Measurements from ENCODE around the gene POU6F2.
"Not testable (repeated sequence)": the region's sequence is repeated elsewhere in the genome, so short reads cannot be mapped to it uniquely, and the experiment has no call there.

Gene POU6F2

DNA sequence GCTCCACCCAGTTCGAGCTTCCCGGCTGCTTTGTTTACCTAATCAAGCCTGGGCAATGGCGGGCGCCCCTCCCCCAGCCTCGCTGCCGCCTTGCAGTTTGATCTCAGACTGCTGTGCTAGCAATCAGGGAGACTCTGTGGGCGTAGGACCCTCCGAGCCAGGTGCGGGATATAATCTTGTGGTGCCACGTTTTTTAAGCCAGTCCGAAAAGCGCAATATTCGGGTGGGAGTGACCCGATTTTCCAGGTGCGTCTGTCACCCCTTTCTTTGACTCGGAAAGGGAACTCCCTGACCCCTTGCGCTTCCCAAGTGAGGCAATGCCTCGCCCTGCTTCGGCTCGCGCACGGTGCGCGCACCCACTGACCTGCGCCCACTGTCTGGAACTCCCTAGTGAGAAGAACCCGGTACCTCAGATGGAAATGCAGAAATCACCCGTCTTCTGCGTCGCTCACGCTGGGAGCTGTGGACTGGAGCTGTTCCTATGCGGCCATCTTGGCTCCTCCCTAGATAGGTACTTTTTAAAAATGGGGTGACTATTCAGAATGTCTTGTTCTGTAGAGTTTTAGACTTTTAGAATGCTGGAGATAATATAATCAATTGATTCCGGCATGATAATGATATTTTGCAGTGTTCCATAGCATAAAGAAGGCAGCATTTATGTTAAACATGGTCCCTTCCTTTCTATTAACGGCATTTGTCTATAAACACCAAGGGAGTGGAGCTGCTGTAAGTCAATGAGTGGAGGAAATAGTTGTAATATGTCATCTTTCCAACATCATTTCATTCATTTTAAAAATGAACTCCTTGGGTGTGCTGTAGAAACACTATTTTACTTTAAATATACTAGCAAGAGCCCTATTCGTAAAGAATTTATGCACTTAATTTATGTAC is 35.6 kb downstream of the POU6F2 start:
- H3K27ac ChIP-seq (ENCODE audit: extremely low read depth, low read depth, low read length); POLR2A ChIA-PET; CTCF ChIA-PET: not testable (repeated sequence)

DNA sequence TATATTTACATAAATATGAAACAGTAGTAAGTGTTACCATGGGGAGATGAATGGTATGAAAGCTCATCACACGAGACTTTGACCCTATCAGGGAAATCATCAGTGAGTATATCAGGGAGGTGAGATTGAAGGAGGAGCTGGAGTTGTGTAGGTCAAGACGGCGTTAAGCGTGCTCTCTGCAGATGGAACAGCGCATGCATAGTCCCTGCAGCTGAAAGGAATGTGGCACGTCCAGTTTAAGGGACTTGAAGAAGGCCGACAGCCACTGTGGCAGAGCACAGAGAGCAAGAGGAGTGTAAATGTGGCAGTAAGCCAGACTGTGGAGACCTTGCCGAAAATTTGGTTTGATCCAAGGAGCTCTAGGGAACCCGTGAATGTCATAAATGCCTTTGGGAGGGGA is 38.9 kb downstream of the POU6F2 start:
- Histone ChIP-seq H3K36me3 (ENCODE audit: control insufficient read depth in 2 of 2, insufficient read depth in 1 of 2, low read length in 2 of 2) (no peaks in the 10 kb centered on the region), H3K9me3 (ENCODE audit: control insufficient read depth, insufficient read depth, low read depth, low read length) (no peaks in the 10 kb centered on the region), H3K4me1 (ENCODE audit: control insufficient read depth, insufficient read depth, low read length) (no peaks in the 10 kb centered on the region), H3K4me3 (ENCODE audit: low read depth, low read length) (no peak overlapping the region), H3K27ac (ENCODE audit: extremely low read depth, low read depth, low read length) (no peak overlapping the region)
- ChIA-PET CTCF (no interaction called here), POLR2A (no interaction called here)
- TF ChIP-seq MZF1 (tag by site-specific recombination; IDR thresholded peaks at IDR 0.05; ENCODE audit: borderline replicate concordance) (no peak), ZNF292 (tag by site-specific recombination; IDR thresholded peaks at IDR 0.05; ENCODE audit: borderline replicate concordance, low read depth) (no peak), ZNF426 (tag by site-specific recombination; IDR thresholded peaks at IDR 0.05) (no peak), GFI1B (tag by site-specific recombination; IDR thresholded peaks at IDR 0.05) (no peak), SP3 (tag by site-specific recombination; IDR thresholded peaks at IDR 0.05) (no peak), ZNF121 (tag by site-specific recombination; IDR thresholded peaks at IDR 0.05) (no peak), ZNF138 (tag by site-specific recombination; IDR thresholded peaks at IDR 0.05; ENCODE audit: borderline replicate concordance) (no peak), HOXC10 (CRISPR knock-in tag; IDR thresholded peaks at IDR 0.05) (no peak), ZNF626 (tag by site-specific recombination; IDR thresholded peaks at IDR 0.05) (no peak), SP7 (tag by site-specific recombination; IDR thresholded peaks at IDR 0.05) (no peak), ZNF394 (tag by site-specific recombination; IDR thresholded peaks at IDR 0.05; ENCODE audit: borderline replicate concordance) (no peak), ZNF571 (tag by site-specific recombination; IDR thresholded peaks at IDR 0.05) (no peak), ZNF792 (tag by site-specific recombination; IDR thresholded peaks at IDR 0.05) (no peak), OSR2 (tag by site-specific recombination; IDR thresholded peaks at IDR 0.05) (no peak)
- TF ChIP-seq, protein P1, sequence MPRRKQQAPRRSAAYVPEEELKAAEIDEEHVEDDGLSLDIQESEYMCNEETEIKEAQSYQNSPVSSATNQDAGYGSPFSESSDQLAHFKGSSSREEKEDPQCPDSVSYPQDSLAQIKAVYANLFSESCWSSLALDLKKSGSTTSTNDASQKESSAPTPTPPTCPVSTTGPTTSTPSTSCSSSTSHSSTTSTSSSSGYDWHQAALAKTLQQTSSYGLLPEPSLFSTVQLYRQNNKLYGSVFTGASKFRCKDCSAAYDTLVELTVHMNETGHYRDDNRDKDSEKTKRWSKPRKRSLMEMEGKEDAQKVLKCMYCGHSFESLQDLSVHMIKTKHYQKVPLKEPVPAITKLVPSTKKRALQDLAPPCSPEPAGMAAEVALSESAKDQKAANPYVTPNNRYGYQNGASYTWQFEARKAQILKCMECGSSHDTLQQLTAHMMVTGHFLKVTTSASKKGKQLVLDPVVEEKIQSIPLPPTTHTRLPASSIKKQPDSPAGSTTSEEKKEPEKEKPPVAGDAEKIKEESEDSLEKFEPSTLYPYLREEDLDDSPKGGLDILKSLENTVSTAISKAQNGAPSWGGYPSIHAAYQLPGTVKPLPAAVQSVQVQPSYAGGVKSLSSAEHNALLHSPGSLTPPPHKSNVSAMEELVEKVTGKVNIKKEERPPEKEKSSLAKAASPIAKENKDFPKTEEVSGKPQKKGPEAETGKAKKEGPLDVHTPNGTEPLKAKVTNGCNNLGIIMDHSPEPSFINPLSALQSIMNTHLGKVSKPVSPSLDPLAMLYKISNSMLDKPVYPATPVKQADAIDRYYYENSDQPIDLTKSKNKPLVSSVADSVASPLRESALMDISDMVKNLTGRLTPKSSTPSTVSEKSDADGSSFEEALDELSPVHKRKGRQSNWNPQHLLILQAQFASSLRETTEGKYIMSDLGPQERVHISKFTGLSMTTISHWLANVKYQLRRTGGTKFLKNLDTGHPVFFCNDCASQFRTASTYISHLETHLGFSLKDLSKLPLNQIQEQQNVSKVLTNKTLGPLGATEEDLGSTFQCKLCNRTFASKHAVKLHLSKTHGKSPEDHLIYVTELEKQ (tag by site-specific recombination; IDR thresholded peaks at IDR 0.05; ENCODE audit: borderline replicate concordance) = no peak
- TF ChIP-seq, protein P2, sequence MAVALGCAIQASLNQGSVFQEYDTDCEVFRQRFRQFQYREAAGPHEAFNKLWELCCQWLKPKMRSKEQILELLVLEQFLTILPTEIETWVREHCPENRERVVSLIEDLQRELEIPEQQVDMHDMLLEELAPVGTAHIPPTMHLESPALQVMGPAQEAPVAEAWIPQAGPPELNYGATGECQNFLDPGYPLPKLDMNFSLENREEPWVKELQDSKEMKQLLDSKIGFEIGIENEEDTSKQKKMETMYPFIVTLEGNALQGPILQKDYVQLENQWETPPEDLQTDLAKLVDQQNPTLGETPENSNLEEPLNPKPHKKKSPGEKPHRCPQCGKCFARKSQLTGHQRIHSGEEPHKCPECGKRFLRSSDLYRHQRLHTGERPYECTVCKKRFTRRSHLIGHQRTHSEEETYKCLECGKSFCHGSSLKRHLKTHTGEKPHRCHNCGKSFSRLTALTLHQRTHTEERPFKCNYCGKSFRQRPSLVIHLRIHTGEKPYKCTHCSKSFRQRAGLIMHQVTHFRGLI (tag by site-specific recombination; IDR thresholded peaks at IDR 0.05) = no peak

More for the DNA sequence above, 35.6 kb downstream of the POU6F2 start:
- H3K4me3 ChIP-seq (ENCODE audit: low read depth, low read length); H3K36me3 ChIP-seq (ENCODE audit: control insufficient read depth in 2 of 2, insufficient read depth in 1 of 2, low read length in 2 of 2); H3K4me1 ChIP-seq (ENCODE audit: control insufficient read depth, insufficient read depth, low read length); H3K9me3 ChIP-seq (ENCODE audit: control insufficient read depth, insufficient read depth, low read depth, low read length): not testable (repeated sequence)

DNA sequence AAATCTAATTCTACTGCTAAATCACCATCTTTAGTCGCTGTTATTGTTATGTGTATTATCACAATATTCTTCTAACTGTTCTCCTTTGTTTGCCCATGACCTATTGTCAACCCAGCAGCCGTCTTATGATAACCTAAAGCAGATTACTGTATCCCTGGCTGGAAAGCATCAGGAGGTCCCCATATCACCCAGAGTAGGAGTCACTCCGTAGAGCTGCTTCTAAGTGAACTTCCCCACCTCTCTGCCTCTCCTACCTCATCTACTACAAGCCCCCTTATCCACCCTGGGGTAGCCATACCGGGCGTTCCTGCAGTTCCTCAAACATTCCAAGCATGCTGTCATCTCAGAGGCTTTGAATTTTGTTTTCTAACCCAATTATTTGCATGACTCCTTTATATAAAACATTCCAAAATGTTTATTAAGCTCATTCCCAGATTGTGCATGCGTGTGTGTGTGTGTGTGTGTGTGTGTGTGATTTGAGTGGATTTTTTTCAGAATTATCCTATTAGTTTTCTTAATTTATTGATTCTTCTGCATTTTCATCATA is 39.7 kb downstream of the POU6F2 start:
- no peaks in the 10 kb centered on the region for H3K9me3 ChIP-seq (ENCODE audit: control insufficient read depth, insufficient read depth, low read depth, low read length)
- no peaks in the 10 kb centered on the region for H3K36me3 ChIP-seq (ENCODE audit: control insufficient read depth in 2 of 2, insufficient read depth in 1 of 2, low read length in 2 of 2)
- no peaks in the 10 kb centered on the region for H3K4me1 ChIP-seq (ENCODE audit: control insufficient read depth, insufficient read depth, low read length)
- no peak overlapping the region for H3K4me3 ChIP-seq (ENCODE audit: low read depth, low read length)
- H3K27ac ChIP-seq (ENCODE audit: extremely low read depth, low read depth, low read length) = no peak overlapping the region
- ChIA-PET CTCF (no interaction called here), POLR2A (no interaction called here)
- TF ChIP-seq, protein P3, sequence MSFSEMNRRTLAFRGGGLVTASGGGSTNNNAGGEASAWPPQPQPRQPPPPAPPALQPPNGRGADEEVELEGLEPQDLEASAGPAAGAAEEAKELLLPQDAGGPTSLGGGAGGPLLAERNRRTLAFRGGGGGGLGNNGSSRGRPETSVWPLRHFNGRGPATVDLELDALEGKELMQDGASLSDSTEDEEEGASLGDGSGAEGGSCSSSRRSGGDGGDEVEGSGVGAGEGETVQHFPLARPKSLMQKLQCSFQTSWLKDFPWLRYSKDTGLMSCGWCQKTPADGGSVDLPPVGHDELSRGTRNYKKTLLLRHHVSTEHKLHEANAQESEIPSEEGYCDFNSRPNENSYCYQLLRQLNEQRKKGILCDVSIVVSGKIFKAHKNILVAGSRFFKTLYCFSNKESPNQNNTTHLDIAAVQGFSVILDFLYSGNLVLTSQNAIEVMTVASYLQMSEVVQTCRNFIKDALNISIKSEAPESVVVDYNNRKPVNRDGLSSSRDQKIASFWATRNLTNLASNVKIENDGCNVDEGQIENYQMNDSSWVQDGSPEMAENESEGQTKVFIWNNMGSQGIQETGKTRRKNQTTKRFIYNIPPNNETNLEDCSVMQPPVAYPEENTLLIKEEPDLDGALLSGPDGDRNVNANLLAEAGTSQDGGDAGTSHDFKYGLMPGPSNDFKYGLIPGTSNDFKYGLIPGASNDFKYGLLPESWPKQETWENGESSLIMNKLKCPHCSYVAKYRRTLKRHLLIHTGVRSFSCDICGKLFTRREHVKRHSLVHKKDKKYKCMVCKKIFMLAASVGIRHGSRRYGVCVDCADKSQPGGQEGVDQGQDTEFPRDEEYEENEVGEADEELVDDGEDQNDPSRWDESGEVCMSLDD (tag by site-specific recombination; IDR thresholded peaks at IDR 0.05) = no peak
- TF ChIP-seq ZNF629 (tag by site-specific recombination; IDR thresholded peaks at IDR 0.05) = no peak
- TF ChIP-seq, protein P4, sequence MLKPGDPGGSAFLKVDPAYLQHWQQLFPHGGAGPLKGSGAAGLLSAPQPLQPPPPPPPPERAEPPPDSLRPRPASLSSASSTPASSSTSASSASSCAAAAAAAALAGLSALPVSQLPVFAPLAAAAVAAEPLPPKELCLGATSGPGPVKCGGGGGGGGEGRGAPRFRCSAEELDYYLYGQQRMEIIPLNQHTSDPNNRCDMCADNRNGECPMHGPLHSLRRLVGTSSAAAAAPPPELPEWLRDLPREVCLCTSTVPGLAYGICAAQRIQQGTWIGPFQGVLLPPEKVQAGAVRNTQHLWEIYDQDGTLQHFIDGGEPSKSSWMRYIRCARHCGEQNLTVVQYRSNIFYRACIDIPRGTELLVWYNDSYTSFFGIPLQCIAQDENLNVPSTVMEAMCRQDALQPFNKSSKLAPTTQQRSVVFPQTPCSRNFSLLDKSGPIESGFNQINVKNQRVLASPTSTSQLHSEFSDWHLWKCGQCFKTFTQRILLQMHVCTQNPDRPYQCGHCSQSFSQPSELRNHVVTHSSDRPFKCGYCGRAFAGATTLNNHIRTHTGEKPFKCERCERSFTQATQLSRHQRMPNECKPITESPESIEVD (tag by site-specific recombination; IDR thresholded peaks at IDR 0.05) = no peak

Measured in HEK293 (cell line).